Naive B cell (primary cell): Measurements from ENCODE around the gene ARFGAP1. TPM values are rescaled to one million over a fixed set of nuclear protein-coding genes. Genes with fewer than 3 reads are reported as not detected.
A peak's percentile ranks its signal among the peaks of the same experiment; 100 is the strongest.

Experiments used
- ATAC-seq, 2 donors: fragments of 150-1000 bp; cut with Tn5 transposase; 2 replicates each; pipeline ENCODE4 v1.10.0; 2021; ENCODE audit warnings: low read depth in 2 of 2, mild to moderate bottlenecking in 2 of 2, moderate library complexity in 2 of 2
- DNase-seq: peaks from one replicate; pipeline ENCODE4 v3.0.0; 2022
- H3K27ac Mint-ChIP-seq, 6 donors: one replicate each; pipeline ENCODE4 v1.8.0; 2020 to 2022; ENCODE audit warnings: mild to moderate bottlenecking in 6 of 6, mixed read lengths in 6 of 6, moderate library complexity in 5 of 6, inconsistent platforms in 2 of 6
- H3K27me3 Mint-ChIP-seq, 3 donors: one replicate each; pipeline ENCODE4 v1.8.0; 2021 to 2022; ENCODE audit warnings: mixed read lengths in 3 of 3, mild to moderate bottlenecking in 1 of 3
- H3K36me3 Mint-ChIP-seq, 2 donors: one replicate each; pipeline ENCODE4 v1.8.0; 2020 to 2022; ENCODE audit warnings: mixed read lengths in 2 of 2, inconsistent platforms in 1 of 2, mild to moderate bottlenecking in 1 of 2
- H3K4me1 Mint-ChIP-seq, 3 donors: one replicate each; pipeline ENCODE4 v1.8.0; 2020 to 2022; ENCODE audit warnings: mixed read lengths in 3 of 3, inconsistent platforms in 1 of 3, mild to moderate bottlenecking in 1 of 3, moderate library complexity in 1 of 3
- H3K4me3 Mint-ChIP-seq, 8 donors: one replicate each; pipeline ENCODE4 v1.8.0; 2020 to 2022; ENCODE audit warnings: mild to moderate bottlenecking in 8 of 8, mixed read lengths in 8 of 8, moderate library complexity in 8 of 8, inconsistent platforms in 2 of 8
- H3K9me3 Mint-ChIP-seq, 7 donors: one replicate each; pipeline ENCODE4 v1.8.0; 2020 to 2022; ENCODE audit warnings: mixed read lengths in 7 of 7, mild to moderate bottlenecking in 5 of 7, inconsistent platforms in 2 of 7, moderate library complexity in 1 of 7
- polyA plus RNA-seq, 6 donors: library from polyadenylated mRNA; unstranded; fragments of 300-500 nt; fragmentation: Illumina TruSeq; gene quantifications; one replicate each; pipeline ENCODE4 v1.2.3, GENCODE V29; 2021; ENCODE audit warnings: low read depth in 6 of 6

Gene ARFGAP1
- polyA plus RNA-seq, 6 donors from 2014 or later: 8.2 to 17.7 (median 11.7) TPM

DNA sequence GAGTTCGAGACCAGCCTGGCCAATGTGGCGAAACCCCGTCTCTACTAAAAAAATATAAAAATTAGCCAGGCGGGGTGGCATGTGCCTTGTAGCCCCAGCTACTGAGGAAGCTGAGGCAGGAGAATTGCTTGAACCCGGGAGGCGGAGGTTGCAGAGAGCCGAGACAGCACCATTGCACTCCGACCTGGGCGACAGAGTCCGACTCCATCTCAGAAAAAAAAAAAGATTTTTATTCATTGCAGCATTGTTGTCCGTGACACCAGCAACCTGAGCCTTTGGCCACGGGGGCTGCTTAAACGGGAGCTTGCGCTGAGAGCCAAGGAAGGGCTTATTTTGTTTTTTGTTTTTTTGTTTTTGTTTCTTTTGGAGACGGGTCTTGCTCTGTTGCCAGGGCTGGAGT lies 7.3 kb downstream of the ARFGAP1 start:
- no peaks in the 10 kb centered on the region for H3K36me3 Mint-ChIP-seq
- ATAC-seq: no peak
- H3K4me3 Mint-ChIP-seq: no peak overlapping the region
- no peak for DNase-seq
- no peaks in the 10 kb centered on the region for H3K27me3 Mint-ChIP-seq
- H3K4me1 Mint-ChIP-seq: peaks cover 0 to 15% (median 9%) of the 10 kb centered on the region in 3 donors
- H3K27ac Mint-ChIP-seq: no peak overlapping the region
- H3K9me3 Mint-ChIP-seq: no peaks in the 10 kb centered on the region

DNA sequence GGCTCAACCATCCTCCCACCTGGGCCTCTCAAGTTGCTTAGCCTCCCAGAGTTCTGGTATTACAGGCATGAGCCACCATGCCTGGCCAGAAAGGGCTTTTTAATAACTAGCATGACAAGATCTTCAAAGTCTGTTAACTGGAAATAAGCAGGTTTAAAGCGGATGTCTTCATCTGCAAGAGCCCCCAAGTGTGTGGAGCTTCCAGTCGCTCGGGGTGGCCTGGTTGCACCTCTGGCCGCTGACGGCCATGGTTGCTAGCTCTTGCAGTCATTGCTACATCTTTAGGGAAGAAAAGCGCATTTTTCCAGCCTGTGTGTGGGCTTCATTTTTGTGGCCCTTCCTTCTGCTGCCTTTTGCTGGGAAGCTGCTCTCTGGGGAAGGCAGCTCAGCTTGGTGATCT lies 7.8 kb downstream of the ARFGAP1 start:
- H3K27me3 Mint-ChIP-seq: no peaks in the 10 kb centered on the region
- no peaks in the 10 kb centered on the region for H3K9me3 Mint-ChIP-seq
- peaks cover 0 to 10% (median 5%) of the 10 kb centered on the region in 3 donors for H3K4me1 Mint-ChIP-seq
- DNase-seq: no peak
- no peaks in the 10 kb centered on the region for H3K36me3 Mint-ChIP-seq
- no peak overlapping the region for H3K4me3 Mint-ChIP-seq
- H3K27ac Mint-ChIP-seq: peak overlapping the region in 2 of 6 donors; percentile 37 to 84
- no peak for ATAC-seq

DNA sequence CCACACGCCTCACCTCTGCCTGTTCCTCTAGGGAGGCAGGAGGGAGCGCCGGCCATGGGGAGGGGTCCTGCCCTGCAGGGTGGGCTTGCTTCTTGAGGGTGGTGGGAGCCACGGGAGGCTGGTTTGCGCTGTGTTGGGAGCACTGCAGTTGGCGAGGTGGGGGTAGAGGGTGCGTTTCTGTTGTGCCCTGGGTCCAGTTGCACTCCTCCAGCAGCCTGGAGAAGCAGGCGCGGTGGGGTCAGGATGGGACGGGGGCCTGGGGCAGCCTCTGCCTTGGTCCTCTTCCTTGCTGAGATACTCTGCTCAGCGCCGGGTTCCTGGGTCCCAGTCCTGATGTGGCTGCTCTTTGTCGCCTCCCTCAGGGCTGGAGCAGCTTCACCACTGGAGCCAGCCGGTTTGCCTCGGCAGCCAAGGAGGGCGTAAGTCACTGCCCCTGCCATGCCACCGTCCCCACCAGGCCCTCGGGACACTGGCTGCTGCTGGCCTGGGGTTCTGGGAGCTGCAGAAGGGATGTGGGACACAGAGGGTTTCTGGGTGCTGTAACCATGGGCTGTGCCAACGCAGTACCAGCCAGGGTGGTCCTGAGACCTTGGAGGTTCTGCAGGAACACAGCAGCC lies 8.4 kb downstream of the ARFGAP1 start:
- H3K27ac Mint-ChIP-seq: peak overlapping the region in 1 of 6 donors; percentile 84

DNA sequence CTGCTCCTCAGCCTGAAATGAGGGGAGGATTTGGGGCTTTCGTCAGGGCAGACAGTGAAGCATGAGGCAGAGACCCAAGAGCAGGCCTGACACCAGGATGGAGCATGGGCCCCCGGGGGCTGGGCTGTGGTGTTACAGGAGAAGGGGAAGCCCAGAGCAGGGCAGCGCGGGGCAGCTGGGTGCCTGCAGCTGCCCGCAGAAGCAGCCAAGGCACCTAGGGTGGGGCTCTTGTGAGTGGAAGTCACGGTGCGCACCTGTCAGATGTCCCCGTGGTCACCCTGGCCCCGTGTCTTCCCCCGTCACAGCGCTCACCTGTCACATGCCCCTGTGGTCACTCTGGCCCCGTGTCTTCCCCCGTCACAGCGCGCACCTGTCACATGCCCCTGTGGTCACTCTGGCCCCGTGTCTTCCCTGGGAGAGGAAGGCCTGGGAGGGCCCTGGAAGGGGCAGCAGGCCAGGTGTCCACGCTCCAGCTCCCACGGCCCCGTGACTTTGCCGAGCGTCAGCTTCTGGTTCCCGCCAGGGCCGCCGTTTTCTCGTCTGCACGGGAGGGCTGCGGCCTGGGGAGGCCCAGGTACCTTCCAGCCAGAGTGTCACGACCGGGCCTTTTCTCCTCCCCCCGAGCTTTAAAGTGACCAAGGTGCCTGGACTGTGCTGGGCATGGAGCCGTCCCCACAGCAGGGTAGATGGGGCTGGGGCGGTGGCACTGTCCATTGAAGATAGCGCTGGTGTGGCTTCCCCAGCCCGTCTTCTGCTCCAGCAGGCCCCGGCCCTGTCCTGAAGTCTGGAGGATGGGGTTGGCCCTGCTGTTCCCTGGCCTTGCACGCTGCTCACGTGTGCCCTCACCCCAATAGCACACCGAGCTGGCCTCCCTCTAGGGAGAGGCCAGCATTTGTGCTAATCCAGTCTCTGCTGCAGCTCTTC lies 9.4 kb downstream of the ARFGAP1 start:
- H3K4me1 Mint-ChIP-seq: peaks cover 0 to 2% (median 0%) of the 10 kb centered on the region in 3 donors
- no peaks in the 10 kb centered on the region for H3K27me3 Mint-ChIP-seq
- no peaks in the 10 kb centered on the region for H3K9me3 Mint-ChIP-seq
- ATAC-seq: no peak
- no peak overlapping the region for H3K4me3 Mint-ChIP-seq
- DNase-seq: no peak
- no peak overlapping the region for H3K27ac Mint-ChIP-seq
- H3K36me3 Mint-ChIP-seq: no peaks in the 10 kb centered on the region

More for the DNA sequence above, 8.4 kb downstream of the ARFGAP1 start:
- H3K27me3 Mint-ChIP-seq: no peaks in the 10 kb centered on the region
- no peak for ATAC-seq
- DNase-seq: no peak
- no peaks in the 10 kb centered on the region for H3K9me3 Mint-ChIP-seq
- H3K4me1 Mint-ChIP-seq: peaks cover 0 to 5% (median 0%) of the 10 kb centered on the region in 3 donors
- H3K36me3 Mint-ChIP-seq: no peaks in the 10 kb centered on the region
- H3K4me3 Mint-ChIP-seq: no peak overlapping the region

DNA sequence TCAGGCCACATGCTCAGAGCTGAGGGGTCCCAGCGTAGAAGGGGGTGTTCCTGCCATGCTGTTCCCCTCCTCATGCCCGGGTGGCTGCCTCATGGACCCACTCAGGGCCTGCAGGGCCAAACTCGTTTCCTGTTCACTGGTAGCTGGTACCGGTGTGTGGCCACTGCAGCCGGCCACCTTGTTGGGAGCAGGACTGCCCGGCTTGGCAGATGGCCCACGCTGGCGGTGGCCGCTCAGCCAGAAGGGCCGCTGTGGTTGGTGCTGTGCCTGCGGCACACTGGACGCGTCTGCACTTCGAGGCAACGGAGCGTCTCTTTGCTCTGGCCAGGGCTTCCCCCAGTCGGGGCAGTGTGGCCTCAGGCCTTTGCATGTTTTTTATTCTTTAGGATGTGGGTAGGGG lies 10.3 kb downstream of the ARFGAP1 start:
- ATAC-seq (no peak), DNase-seq (no peak)
- H3K36me3 Mint-ChIP-seq: no peaks in the 10 kb centered on the region
- H3K4me1 Mint-ChIP-seq: peaks cover 0 to 2% (median 0%) of the 10 kb centered on the region in 3 donors
- no peak overlapping the region for H3K4me3 Mint-ChIP-seq
- H3K9me3 Mint-ChIP-seq: no peaks in the 10 kb centered on the region
- no peaks in the 10 kb centered on the region for H3K27me3 Mint-ChIP-seq
- peak overlapping the region in 1 of 6 donors; percentile 60 for H3K27ac Mint-ChIP-seq

DNA sequence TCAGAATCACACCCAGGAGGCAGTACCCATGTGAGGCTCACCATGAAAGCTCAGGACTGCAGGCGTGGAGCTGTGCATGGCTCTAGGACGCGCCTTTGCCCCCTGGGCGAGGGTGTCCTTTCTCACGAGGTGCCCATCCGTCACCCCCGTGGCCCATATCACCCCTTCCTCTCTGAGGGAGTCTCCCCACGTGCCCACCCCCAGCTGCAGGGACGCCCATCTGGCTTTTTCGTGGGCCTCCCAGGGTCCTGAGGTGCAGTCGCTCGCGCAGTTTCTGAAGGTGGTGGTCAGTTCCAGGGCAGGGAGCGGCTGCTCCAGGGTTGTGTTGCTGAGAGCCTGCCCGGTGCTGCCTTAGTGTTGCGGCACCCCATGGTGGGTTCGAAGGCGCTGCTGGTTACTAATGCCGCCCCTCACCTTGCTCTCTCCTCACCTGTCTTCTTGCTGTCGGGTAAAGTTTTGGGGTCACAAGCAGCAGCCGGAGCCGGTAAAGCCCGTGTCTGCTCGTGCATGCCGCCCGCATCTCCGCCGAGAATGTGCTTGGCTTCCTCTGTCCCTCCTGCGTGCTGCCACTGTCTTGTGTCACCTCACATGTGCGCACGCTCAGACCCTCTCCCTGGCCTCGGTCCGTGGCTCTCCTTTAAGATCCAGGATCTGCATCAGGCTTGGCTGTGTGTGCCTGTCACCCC lies 10.9 kb downstream of the ARFGAP1 start:
- peak overlapping the region in 1 of 6 donors; percentile 60 for H3K27ac Mint-ChIP-seq
- no peak for DNase-seq
- no peaks in the 10 kb centered on the region for H3K27me3 Mint-ChIP-seq
- H3K4me1 Mint-ChIP-seq: peaks cover 0 to 2% (median 0%) of the 10 kb centered on the region in 3 donors
- no peak for ATAC-seq
- no peaks in the 10 kb centered on the region for H3K9me3 Mint-ChIP-seq
- H3K36me3 Mint-ChIP-seq: no peaks in the 10 kb centered on the region
- H3K4me3 Mint-ChIP-seq: peak overlapping the region in 2 of 8 donors; percentile 22 to 54

DNA sequence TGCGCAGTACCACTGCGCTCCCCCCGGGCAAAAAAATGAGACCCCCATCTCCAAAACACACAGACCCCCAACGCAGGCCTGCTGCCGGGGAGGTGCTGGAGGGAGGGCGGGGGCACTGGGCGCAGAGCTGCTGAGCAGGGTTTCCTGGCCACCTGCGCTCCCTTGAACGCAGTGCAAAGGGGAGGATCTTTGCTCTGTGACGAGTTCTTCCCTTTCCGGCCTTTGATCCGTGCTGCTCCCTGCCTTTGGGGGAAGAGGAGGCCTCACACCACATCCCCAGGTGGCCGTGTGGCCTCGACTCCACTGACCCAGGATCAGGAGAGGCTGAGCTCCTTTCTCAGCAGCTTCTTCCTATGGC lies 11.4 kb downstream of the ARFGAP1 start:
- Mint-ChIP-seq H3K27ac (no peak overlapping the region), H3K4me1 (peaks cover 0 to 2% (median 0%) of the 10 kb centered on the region in 3 donors), H3K9me3 (no peaks in the 10 kb centered on the region), H3K4me3 (peak overlapping the region in 6 of 8 donors; percentile 38 to 87 (median 59)), H3K27me3 (no peaks in the 10 kb centered on the region), H3K36me3 (no peaks in the 10 kb centered on the region)
- DNase-seq (no peak), ATAC-seq (no peak)

DNA sequence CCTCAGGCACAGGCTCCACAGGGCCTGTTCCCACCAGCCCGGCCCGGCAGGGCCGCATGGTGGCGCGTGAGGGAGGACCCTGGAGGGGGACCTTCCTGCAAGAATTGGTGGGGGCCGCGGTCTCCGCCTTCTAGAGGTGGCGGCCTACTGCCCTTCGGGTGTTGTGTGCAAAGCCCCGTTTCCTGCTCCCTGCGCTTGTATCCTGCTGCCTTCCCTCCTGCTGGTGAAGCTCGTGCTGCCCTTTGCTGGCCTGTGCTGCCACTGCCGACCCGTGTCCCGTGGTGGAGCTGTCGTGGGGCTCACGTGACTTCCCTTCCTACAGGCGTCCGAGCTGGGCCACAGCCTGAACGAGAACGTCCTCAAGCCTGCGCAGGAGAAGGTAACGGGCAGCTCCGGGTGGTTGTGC lies 11.9 kb downstream of the ARFGAP1 start:
- Mint-ChIP-seq H3K4me3 (peak overlapping the region in 4 of 8 donors; percentile 38 to 83 (median 50)), H3K27ac (peak overlapping the region in 1 of 6 donors; percentile 95), H3K4me1 (no peaks in the 10 kb centered on the region), H3K27me3 (no peaks in the 10 kb centered on the region), H3K9me3 (no peaks in the 10 kb centered on the region), H3K36me3 (no peaks in the 10 kb centered on the region)
- ATAC-seq: no peak
- no peak for DNase-seq

DNA sequence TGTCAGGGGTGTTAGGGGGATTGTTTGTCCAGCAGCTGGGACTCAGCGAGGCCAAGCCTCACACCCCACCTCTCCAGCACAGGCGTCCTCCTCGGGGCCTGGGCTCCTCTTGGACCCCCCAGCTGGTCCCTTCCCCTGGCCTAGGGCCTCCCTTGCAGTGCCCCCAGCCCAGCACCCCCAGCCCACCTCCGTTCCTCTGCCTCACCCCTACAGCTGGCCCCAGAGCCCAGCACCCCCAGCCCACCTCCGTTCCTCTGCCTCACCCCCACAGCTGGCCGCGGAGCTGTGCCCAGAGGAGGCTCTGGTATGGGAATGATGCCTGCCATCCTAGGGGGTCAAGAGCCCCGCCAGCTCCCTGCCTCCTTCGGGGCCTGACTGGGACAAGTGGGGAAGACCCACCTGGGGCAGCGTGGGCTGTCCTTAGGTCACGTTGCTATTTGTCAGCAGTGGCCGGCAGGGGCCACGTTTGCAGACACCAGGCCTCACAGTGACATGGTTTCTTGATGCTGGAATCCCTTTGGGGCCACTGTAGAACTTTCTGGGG lies 12.4 kb downstream of the ARFGAP1 start:
- H3K27ac Mint-ChIP-seq: peak overlapping the region in 1 of 6 donors; percentile 42
- H3K9me3 Mint-ChIP-seq: no peaks in the 10 kb centered on the region
- H3K4me1 Mint-ChIP-seq: no peaks in the 10 kb centered on the region
- no peaks in the 10 kb centered on the region for H3K36me3 Mint-ChIP-seq
- peak overlapping the region in 3 of 8 donors; percentile 38 to 54 (median 47) for H3K4me3 Mint-ChIP-seq
- ATAC-seq (no peak), DNase-seq (no peak)
- no peaks in the 10 kb centered on the region for H3K27me3 Mint-ChIP-seq

DNA sequence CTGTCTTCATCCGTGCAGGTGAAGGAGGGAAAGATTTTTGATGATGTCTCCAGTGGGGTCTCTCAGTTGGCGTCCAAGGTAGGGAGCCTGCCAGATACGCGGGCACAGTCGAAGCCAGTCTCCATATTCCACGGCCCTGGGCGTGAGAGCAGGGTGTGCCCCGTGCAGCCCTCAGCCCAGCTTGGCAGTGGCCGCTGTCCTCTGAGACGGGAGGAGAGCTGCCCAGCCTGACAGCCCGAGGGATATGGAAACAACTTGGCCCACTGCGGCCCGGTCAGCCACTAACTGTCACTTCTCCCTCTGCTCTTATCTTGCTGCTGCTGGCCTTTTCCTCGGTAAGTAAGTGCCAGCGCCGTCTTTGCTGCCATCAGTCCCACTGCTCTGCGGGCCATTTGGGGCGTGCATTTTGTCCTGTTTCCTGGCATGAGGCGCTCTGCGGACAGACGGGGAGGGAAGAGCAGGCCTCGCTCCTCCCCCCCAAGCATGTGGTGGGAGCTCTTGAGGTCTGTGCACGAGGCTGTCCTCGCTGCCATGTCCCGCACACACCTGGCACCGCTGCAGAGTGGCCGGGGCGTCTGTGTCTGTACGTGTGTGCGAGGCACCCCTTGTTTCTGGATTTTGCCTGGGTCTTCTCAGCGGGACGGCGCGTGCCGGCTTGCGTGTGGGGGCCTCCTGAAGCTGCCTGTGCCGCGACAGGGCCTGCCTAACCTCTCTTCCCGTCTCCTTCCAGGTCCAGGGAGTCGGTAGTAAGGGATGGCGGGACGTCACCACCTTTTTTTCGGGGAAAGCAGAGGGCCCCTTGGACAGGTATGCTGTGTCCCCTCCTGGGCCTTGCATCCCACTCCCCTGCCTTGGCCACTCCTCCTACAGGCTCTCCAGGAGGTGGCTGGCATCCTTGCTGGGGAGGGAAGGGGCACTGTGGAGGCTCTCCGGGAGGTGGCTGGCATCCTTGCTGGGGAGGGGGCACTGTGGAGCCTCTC lies 13.3 kb downstream of the ARFGAP1 start:
- DNase-seq (no peak), ATAC-seq (no peak)
- Mint-ChIP-seq H3K36me3 (no peaks in the 10 kb centered on the region), H3K4me3 (peak overlapping the region in 1 of 8 donors; percentile 31), H3K27me3 (no peaks in the 10 kb centered on the region), H3K4me1 (no peaks in the 10 kb centered on the region), H3K9me3 (no peaks in the 10 kb centered on the region), H3K27ac (no peak overlapping the region)

DNA sequence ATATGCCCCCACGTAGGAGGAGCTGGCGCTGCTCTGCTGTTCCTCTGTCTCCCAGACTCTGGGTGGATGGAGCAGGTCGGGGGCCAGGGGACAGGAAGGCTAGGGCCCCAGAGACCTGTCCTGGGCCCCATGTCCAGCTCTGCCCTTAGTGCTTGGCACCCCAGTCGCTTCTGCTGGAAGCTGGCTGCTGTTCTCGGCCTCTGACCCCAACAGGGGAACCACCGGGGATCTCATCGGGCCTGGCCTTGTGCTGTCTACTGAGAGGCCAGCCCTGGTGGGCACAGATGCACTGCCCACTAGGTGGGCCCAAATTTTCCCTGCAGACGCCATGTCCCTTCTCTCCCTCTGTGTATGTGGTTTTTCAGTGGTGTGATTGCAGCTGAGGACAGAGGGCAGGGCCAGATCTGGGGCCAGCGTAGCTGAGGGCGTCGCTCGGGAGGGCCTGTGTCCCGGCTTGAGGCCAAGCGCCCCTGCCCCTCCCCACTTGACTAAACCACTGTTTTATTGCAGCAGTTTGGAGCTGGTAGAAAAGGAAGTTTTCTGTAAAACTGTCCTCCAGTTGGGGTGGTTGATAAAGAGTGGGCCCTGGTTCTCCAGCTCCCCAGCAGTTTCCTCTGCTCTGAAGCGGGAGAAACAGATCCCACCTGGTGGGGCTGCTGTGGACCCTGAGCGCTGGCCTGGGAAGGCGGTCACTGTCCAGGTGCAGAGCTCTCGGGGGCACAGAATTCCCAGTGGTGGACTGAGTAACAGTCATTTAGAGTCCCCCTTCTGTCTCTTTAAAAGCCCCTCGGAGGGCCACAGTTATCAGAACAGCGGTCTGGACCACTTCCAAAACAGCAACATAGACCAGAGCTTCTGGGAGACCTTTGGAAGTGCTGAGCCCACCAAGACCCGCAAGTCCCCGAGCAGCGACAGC lies 14.4 kb downstream of the ARFGAP1 start:
- DNase-seq (no peak), ATAC-seq (no peak)
- Mint-ChIP-seq H3K36me3 (no peaks in the 10 kb centered on the region), H3K9me3 (no peaks in the 10 kb centered on the region), H3K4me1 (no peaks in the 10 kb centered on the region), H3K27ac (no peak overlapping the region), H3K27me3 (no peaks in the 10 kb centered on the region), H3K4me3 (no peak overlapping the region)
